Neuronal stem cell (in vitro differentiated cells): Measurements from ENCODE around the gene ACTN3.

ENCODE experiments used
- DNase-seq: peaks from one replicate; pipeline ENCODE4 v3.0.0-alpha.2; 2013; ENCODE audit warnings: low spot score
- H2AFZ ChIP-seq: one replicate; pipeline ENCODE4 v1.6.1; 2013; ENCODE audit warnings: mild to moderate bottlenecking, low read length, inconsistent platforms
- H2AK5ac ChIP-seq: 2 replicates; pipeline ENCODE4 v1.6.1; 2013; ENCODE audit warnings: low read depth, mild to moderate bottlenecking, inconsistent platforms, low read length, moderate library complexity, mixed read lengths
- H2BK120ac ChIP-seq: 2 replicates; pipeline ENCODE4 v1.6.1; 2013; ENCODE audit warnings: low read depth, mild to moderate bottlenecking, inconsistent platforms, low read length, moderate library complexity, mixed read lengths
- H2BK12ac ChIP-seq: one replicate; pipeline ENCODE4 v1.6.1; 2013; ENCODE audit warnings: low read length, inconsistent platforms
- H2BK15ac ChIP-seq: 2 replicates; pipeline ENCODE4 v1.6.1; 2013; ENCODE audit warnings: mild to moderate bottlenecking, low read length, inconsistent platforms, mixed read lengths
- H2BK5ac ChIP-seq: one replicate; pipeline ENCODE4 v1.6.1; 2013; ENCODE audit warnings: inconsistent platforms, mild to moderate bottlenecking, low read length, moderate library complexity
- H3K14ac ChIP-seq: one replicate; pipeline ENCODE4 v1.6.1; 2013; ENCODE audit warnings: low read length, inconsistent platforms
- H3K18ac ChIP-seq: 2 replicates; pipeline ENCODE4 v1.6.1; 2013; ENCODE audit warnings: low read length, inconsistent platforms
- H3K23ac ChIP-seq: 2 replicates; pipeline ENCODE4 v1.6.1; 2013; ENCODE audit warnings: low read depth, mild to moderate bottlenecking, mixed read lengths, low read length, inconsistent platforms; ENCODE audit not compliant: poor library complexity
- H3K27ac ChIP-seq: replicated peaks from 3 replicates; pipeline ENCODE4 v1.5.1; 2013; ENCODE audit warnings: low read length, inconsistent platforms
- H3K27me3 ChIP-seq, 3 experiments: 2 replicates each; pipeline ENCODE4 v1.6.1; 2013; ENCODE audit warnings: low read length in 3 of 3, mild to moderate bottlenecking in 2 of 3, inconsistent platforms in 1 of 3, low read depth in 1 of 3, mixed read lengths in 1 of 3, moderate library complexity in 1 of 3; ENCODE audit not compliant: control insufficient read depth in 3 of 3, insufficient read depth in 3 of 3
- H3K36me3 ChIP-seq, 2 donors: replicated peaks in 1 of 2; 2 replicates each; pipeline ENCODE4 v1.6.1; 2013; ENCODE audit warnings: low read length in 2 of 2; ENCODE audit not compliant: control insufficient read depth in 2 of 2, insufficient read depth in 2 of 2
- H3K4ac ChIP-seq: 2 replicates; pipeline ENCODE4 v1.6.1; 2013; ENCODE audit warnings: inconsistent platforms, mild to moderate bottlenecking, low read length, moderate library complexity
- H3K4me1 ChIP-seq, 2 donors: 1 replicate in 1 of 2; 2 replicates in 1 of 2; pipeline ENCODE4 v1.6.1; 2013; ENCODE audit warnings: low read length in 2 of 2, low read depth in 1 of 2; ENCODE audit not compliant: control insufficient read depth in 2 of 2, insufficient read depth in 1 of 2
- H3K4me2 ChIP-seq: one replicate; pipeline ENCODE4 v1.6.1; 2013; ENCODE audit warnings: mild to moderate bottlenecking, low read length, inconsistent platforms; ENCODE audit not compliant: insufficient read depth, poor library complexity, severe bottlenecking
- H3K4me3 ChIP-seq, 2 donors: 2 replicates each; pipeline ENCODE4 v1.5.1; 2013; ENCODE audit warnings: low read length in 2 of 2, mild to moderate bottlenecking in 2 of 2, inconsistent platforms in 1 of 2, moderate library complexity in 1 of 2
- H3K79me1 ChIP-seq: one replicate; pipeline ENCODE4 v1.6.1; 2013; ENCODE audit warnings: low read depth, mild to moderate bottlenecking, inconsistent platforms, low read length, moderate library complexity
- H3K9ac ChIP-seq: one replicate; pipeline ENCODE4 v1.6.1; 2013; ENCODE audit warnings: mild to moderate bottlenecking, low read depth, low read length, inconsistent platforms; ENCODE audit not compliant: poor library complexity
- H3K9me3 ChIP-seq, 2 donors: replicated peaks in 1 of 2; 2 replicates each; pipeline versions ENCODE3 to v1.6.1; 2013; ENCODE audit warnings: low read length in 2 of 2, mild to moderate bottlenecking in 2 of 2, inconsistent platforms in 1 of 2, low read depth in 1 of 2, mixed read lengths in 1 of 2, moderate library complexity in 1 of 2; ENCODE audit not compliant: control insufficient read depth in 2 of 2, insufficient read depth in 1 of 2
- H4K8ac ChIP-seq: one replicate; pipeline ENCODE4 v1.6.1; 2013; ENCODE audit warnings: low read depth, mild to moderate bottlenecking, inconsistent platforms, low read length, moderate library complexity
- H4K91ac ChIP-seq: one replicate; pipeline ENCODE4 v1.6.1; 2013; ENCODE audit warnings: low read length, low read depth, mild to moderate bottlenecking, inconsistent platforms; ENCODE audit not compliant: poor library complexity
- WGBS, 2 donors: extraction: QIAGEN DNeasy Blood & Tissue Kit; methylation state at CpG; one replicate each; pipeline ENCODE4 v1.1.7; 2013; ENCODE audit warnings: missing lambda C conversion rate in 2 of 2, mixed read lengths in 1 of 2; ENCODE audit not compliant: insufficient read length in 2 of 2, insufficient replicate concordance in 1 of 2; ENCODE audit errors: extremely low coverage in 2 of 2; 5-methylcytosine and 5-hydroxymethylcytosine counted together

The ACTN3 gene

DNA sequence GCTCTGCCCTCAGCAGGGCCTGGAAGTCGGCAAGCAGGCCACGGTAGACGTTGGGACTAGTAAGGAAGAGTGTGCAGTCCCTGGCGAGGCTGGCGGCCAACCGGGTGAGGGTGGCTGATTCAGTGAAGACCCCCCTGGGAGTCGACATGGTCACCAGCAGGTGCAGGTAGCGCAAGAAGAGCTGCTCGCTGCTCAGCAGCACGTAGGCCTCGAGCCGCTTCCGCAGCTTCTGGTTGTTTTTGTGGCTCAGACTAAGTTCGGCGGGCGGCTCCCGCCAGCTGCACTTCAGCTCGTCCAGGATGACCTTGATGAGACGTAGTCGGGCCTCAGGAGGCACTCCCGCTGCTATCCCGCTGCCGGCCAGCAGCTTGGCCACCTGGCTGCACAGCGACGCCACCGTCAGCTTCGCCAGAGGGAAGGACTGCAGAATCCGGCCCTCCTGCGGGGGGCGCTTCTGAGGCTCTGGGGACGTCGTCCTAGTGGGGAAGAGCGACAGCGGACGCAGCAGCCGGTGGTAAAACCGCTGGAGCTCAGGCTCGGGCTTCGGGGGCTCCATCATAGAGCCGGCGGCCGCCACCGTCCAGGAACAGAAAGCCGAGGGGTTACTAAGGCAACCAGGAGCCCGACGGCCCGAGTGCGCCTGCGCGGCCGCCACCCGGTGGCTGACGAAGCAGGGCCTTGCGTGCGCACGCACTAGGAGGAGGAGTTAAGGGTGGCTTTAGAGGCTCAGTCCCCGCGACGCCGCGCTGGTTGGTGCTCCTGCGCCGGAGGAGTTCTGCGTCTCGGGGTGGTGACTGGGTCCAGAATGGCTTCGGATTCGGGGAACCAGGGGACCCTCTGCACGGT is 46.0 kb downstream of the ACTN3 start, which contains the start of the genes CCDC87 and CCS:
Gene CCDC87, minus strand, starts transcription at position 607 of the 846 bp plus-strand sequence. Its CDS starts 48 bp downstream, at position 559.
Gene CCS, plus strand, starts transcription at position 729 of the 846 bp plus-strand sequence. Its CDS starts 77 bp downstream, at position 806.
- H3K79me1 ChIP-seq, result peaks cover 6% of the 10 kb centered on the region
- peaks cover 21% of the 10 kb centered on the region in 2 donors for H3K9me3 ChIP-seq
- peak within 1 kb of the TSS; percentile 73 to 81 for H3K4me3 ChIP-seq
- H2BK12ac ChIP-seq, result no peak within 1 kb of the TSS
- peak within 1 kb of the TSS; percentile 68 for H3K4me2 ChIP-seq
- H3K23ac ChIP-seq, result peak within 1 kb of the TSS; percentile 87
- no peaks in the 10 kb centered on the region for H3K27me3 ChIP-seq
- peak within 1 kb of the TSS; percentile 91 for H3K9ac ChIP-seq
- H2AK5ac ChIP-seq, result peak within 1 kb of the TSS; percentile 41
- peak within 1 kb of the TSS; percentile 65 for H2BK15ac ChIP-seq
- H3K4ac ChIP-seq, result peak within 1 kb of the TSS; percentile 92
- DNase-seq, result peak; percentile 92
- peaks cover 2 to 12% of the 10 kb centered on the region in 2 donors for H3K36me3 ChIP-seq
- peaks cover 11 to 16% of the 10 kb centered on the region in 2 donors for H3K4me1 ChIP-seq
- no peak within 1 kb of the TSS for H4K91ac ChIP-seq
- peak within 1 kb of the TSS; percentile 94 for H4K8ac ChIP-seq
- H2AFZ ChIP-seq, result peak within 1 kb of the TSS; percentile 89
- H2BK120ac ChIP-seq, result no peak within 1 kb of the TSS
- peak within 1 kb of the TSS; percentile 98 for H3K18ac ChIP-seq
- peak within 1 kb of the TSS; percentile 35 for H2BK5ac ChIP-seq
- peak within 1 kb of the TSS; percentile 62 for H3K27ac ChIP-seq
- WGBS, 2 donors, result no CpG with 5 or more reads among the region's 68 CpGs
- H3K14ac ChIP-seq, result peak within 1 kb of the TSS; percentile 100

DNA sequence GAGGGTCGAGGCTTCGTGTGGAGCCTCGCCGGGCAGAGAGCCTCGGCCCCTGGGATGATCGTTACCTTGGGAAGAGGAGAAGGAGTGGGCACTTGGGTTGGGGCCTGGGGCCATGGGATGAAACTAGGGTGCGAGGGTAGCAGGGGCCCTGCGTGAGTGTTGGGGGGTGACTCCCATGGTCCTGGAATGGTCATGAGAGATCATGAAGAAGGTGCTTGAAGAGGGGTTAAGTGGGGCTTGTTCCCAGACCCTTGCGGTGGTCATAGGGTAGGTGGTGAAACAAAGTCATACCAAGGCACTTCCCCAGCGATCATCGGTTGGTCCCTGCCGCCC is 46.6 kb downstream of the ACTN3 start:
- Histone ChIP-seq H4K8ac (peak overlapping the region; percentile 94), H3K23ac (peak overlapping the region; percentile 87), H2AFZ (peak overlapping the region; percentile 89), H3K14ac (peak overlapping the region; percentile 100), H4K91ac (no peak overlapping the region), H2AK5ac (peak overlapping the region; percentile 41), H3K9me3 (peaks cover 21% of the 10 kb centered on the region in 2 donors), H3K4me3 (peak overlapping the region; percentile 73 to 81), H3K27ac (no peak overlapping the region), H3K36me3 (peaks cover 2 to 12% of the 10 kb centered on the region in 2 donors), H3K4ac (peak overlapping the region; percentile 92), H2BK5ac (peak overlapping the region; percentile 35), H3K4me2 (peak overlapping the region; percentile 68), H3K79me1 (peaks cover 6% of the 10 kb centered on the region), H3K9ac (peak overlapping the region; percentile 91), H3K4me1 (peaks cover 11 to 16% of the 10 kb centered on the region in 2 donors), H2BK120ac (no peak overlapping the region), H3K27me3 (no peaks in the 10 kb centered on the region), H2BK12ac (no peak overlapping the region), H2BK15ac (peak overlapping the region; percentile 65), H3K18ac (peak overlapping the region; percentile 98)
- WGBS, 2 donors, result no CpG with 5 or more reads among the region's 12 CpGs
- no peak for DNase-seq

DNA sequence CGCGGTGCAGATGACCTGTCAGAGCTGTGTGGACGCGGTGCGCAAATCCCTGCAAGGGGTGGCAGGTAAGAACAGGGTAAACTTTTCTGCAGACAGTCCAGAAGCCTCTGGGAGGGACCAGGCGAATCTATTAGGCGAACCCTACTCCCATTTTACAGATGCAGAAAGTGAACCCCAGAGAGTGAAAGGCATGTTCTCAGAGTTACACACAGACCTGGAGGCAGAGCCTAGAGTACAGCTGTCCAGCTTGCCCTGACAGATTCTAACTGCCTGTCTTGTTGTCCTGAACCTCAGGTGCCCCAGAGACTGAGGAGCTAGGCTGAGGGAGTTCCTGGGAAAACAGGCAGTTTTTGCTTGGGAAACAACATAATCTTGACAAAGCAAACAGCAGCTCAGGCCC is 46.9 kb downstream of the ACTN3 start:
- H3K27ac ChIP-seq, result no peak overlapping the region
- no peak overlapping the region for H3K4ac ChIP-seq
- H3K14ac ChIP-seq, result peak overlapping the region; percentile 100
- no peak overlapping the region for H2BK12ac ChIP-seq
- peak overlapping the region; percentile 41 for H2AK5ac ChIP-seq
- H2BK120ac ChIP-seq, result no peak overlapping the region
- peaks cover 2 to 13% of the 10 kb centered on the region in 2 donors for H3K36me3 ChIP-seq
- peaks cover 6% of the 10 kb centered on the region for H3K79me1 ChIP-seq
- H3K4me3 ChIP-seq, result peak overlapping the region; percentile 73 to 81
- peak overlapping the region; percentile 68 for H3K4me2 ChIP-seq
- H2AFZ ChIP-seq, result peak overlapping the region; percentile 89
- H3K9me3 ChIP-seq, result peaks cover 21% of the 10 kb centered on the region in 2 donors
- WGBS, 2 donors, result no CpG with 5 or more reads among the region's 7 CpGs
- H3K27me3 ChIP-seq, result no peaks in the 10 kb centered on the region
- H3K18ac ChIP-seq, result peak overlapping the region; percentile 98
- peak overlapping the region; percentile 91 for H3K9ac ChIP-seq
- H2BK15ac ChIP-seq, result peak overlapping the region; percentile 65
- H3K4me1 ChIP-seq, result peaks cover 11 to 16% of the 10 kb centered on the region in 2 donors
- no peak for DNase-seq
- H2BK5ac ChIP-seq, result peak overlapping the region; percentile 35
- no peak overlapping the region for H4K91ac ChIP-seq
- peak overlapping the region; percentile 94 for H4K8ac ChIP-seq
- no peak overlapping the region for H3K23ac ChIP-seq

DNA sequence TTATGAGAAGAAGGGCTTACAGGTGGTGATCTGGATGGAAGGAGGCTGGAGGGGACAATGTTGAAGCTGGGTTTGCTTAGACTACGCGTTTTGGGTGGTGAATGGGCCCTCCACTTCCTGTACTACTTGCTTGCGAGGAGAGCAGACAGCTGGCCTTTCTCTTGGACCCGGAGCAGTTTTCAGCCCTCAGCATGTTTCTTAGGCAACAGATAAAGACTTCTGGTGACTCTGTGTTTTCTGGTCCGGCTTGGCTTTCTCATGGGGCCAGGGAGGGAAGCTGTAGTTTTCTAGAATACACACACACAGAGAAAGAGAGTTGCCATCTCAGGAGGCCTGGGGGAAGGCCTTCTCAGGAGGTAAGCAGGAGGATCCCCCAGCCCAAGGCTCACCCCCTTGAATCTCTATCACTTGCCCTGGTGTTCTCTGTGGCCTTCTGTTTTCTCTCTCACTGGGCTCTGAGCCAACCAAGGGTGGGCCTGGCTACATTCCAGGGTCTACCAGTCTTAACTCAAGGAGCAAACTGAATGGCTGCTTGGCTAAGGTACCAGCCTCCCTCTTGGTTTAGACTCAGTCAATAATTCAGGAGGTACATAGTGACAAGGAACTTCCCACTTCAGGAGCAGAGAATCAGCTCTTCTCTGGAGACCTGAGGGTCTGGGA is 48.7 kb downstream of the ACTN3 start:
- no peak overlapping the region for H3K23ac ChIP-seq
- H3K4me1 ChIP-seq, result peaks cover 11 to 16% of the 10 kb centered on the region in 2 donors
- no peak overlapping the region for H3K4me2 ChIP-seq
- no peak overlapping the region for H4K8ac ChIP-seq
- no peak overlapping the region for H2BK15ac ChIP-seq
- H3K18ac ChIP-seq, result no peak overlapping the region
- H3K4me3 ChIP-seq, result no peak overlapping the region
- H3K9ac ChIP-seq, result no peak overlapping the region
- H3K14ac ChIP-seq, result no peak overlapping the region
- H3K79me1 ChIP-seq, result peaks cover 6% of the 10 kb centered on the region
- no peak overlapping the region for H2BK12ac ChIP-seq
- H2AK5ac ChIP-seq, result no peak overlapping the region
- H3K4ac ChIP-seq, result no peak overlapping the region
- DNase-seq, result no peak
- no peak overlapping the region for H4K91ac ChIP-seq
- H3K36me3 ChIP-seq, result peaks cover 10 to 30% of the 10 kb centered on the region in 2 donors
- no peak overlapping the region for H2AFZ ChIP-seq
- H2BK120ac ChIP-seq, result no peak overlapping the region
- H2BK5ac ChIP-seq, result no peak overlapping the region
- H3K9me3 ChIP-seq, result peaks cover 18 to 20% of the 10 kb centered on the region in 2 donors
- H3K27me3 ChIP-seq, result no peaks in the 10 kb centered on the region
- H3K27ac ChIP-seq, result no peak overlapping the region
- WGBS, 2 donors, result no CpG with 5 or more reads among the region's 5 CpGs
